GM12875 (cell line): ENCODE results near the gene LRRC8A.
"Not testable (repeated sequence)": the region's sequence is repeated elsewhere in the genome, so short reads cannot be mapped to it uniquely, and the experiment has no call there.

ENCODE experiments used
- H3K4me3 ChIP-seq: one replicate; pipeline ENCODE4 v1.5.1; 2011; ENCODE audit warnings: low read depth, low read length, control low read depth
- CTCF ChIP-seq: IDR thresholded peaks from 2 replicates; pipeline ENCODE4 v1.5.1; 2011; ENCODE audit warnings: low read depth, mild to moderate bottlenecking, control low read depth, inconsistent platforms, low read length, moderate library complexity, borderline replicate concordance; ENCODE audit not compliant: insufficient read depth

LRRC8A gene

GRCh38 chr9:128860937-128861336, 21.0 kb upstream of the LRRC8A start:
- H3K4me3 ChIP-seq = no peak overlapping the region

DNA sequence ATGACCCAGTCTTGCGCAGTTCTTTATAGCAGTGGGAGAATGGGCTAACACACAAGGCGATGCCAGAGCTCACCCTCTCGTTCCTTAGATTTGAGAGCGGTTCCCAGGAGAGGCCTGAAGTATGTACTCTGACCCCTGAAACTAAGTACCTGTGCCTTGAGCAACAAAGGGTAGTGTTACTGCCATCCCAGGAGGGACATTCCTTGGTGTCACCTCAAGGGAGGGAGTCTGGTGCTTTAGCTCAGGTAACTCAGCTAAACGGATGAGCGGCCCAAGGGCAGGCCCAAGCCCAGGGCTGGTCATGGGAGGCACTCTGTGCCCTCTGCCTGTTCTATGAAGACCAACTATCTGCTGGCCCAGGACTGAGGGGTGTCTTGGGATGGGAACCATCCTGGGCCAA, 20.4 kb upstream of the LRRC8A start:
- H3K4me3 ChIP-seq = no peak overlapping the region
- TF ChIP-seq CTCF = no peak

More at GRCh38 chr9:128860937-128861336, 21.0 kb upstream of the LRRC8A start:
- no peak for TF ChIP-seq CTCF

DNA sequence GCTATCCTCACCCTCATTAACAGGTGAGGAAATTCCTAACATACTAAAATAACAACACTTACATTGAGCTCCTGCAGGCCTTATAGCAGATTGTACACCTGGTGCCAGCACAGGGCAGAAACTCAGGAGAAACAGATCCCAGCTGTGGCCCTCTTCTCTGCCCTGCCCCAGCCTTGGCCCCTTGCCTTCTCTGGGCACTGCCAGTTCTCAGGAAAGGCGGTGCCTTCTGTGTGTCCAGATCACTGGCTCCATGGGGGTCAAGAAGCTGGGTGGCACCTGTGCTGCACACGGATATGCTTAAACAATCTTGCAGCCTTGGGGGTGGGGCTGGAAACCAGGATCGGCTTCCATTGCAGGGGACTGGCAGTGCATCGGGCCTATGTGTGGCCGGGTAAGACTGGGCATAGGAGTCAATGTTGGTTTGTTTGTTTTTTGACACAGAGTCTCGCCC, 19.5 kb upstream of the LRRC8A start:
- TF ChIP-seq CTCF = no peak
- H3K4me3 ChIP-seq = no peak overlapping the region

DNA sequence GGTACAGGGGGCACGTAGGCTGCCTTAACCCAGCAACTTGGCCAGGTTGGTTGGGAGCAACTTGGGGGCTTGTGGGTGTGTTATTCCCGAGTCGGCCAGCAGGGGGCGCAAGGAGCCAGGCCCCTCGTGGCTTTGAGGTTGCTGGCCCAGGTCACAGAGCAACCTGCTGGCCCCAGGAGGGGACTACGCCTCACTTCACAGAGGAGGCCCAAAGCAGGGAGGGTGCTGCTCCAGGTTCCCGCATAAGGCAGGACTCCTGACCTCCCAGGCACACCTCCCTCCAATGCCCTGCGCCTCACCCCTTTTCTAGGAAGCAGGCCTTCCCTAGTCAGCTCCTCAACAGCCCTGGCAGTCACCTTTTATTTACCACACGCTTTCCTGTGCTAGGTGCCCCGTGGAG, 18.3 kb upstream of the LRRC8A start:
- TF ChIP-seq CTCF = peak; percentile 98
- no peak overlapping the region for H3K4me3 ChIP-seq

GRCh38 chr9:128870128-128870940, 11.6 kb upstream of the LRRC8A start:
- H3K4me3 ChIP-seq = no peak overlapping the region
- TF ChIP-seq CTCF = no peak

DNA sequence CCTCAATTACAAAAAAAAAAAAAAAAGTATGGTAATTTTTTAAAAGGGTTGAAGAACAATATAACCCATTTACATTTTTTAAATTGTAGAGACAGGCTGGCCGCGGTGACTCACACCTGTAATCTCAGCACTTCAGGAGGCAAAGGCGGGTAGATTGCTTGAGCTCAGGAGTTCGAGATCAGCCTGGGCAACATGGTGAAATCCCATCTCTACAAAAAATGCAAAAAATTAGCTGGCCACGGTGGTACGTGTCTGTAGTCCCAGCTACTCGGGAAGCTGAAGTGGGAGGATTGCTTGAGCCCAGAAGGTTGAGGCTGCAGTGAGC, 11.0 kb upstream of the LRRC8A start:
- not testable (repeated sequence) for H3K4me3 ChIP-seq

GRCh38 chr9:128877852-128878251, 4.1 kb upstream of the LRRC8A start:
- TF ChIP-seq CTCF = no peak
- H3K4me3 ChIP-seq = no peak overlapping the region
